RWPE2 (cell line): Measurements from ENCODE around the gene MCAM.

Source experiments
- ATAC-seq: fragments of 200-7000 bp; cut with Tn5 transposase; 3 replicates; pipeline ENCODE4 v1.9.1; 2021; ENCODE audit warnings: low read depth
- DNase-seq: peaks from one replicate; pipeline ENCODE4 v3.0.0-alpha.2; 2020; ENCODE audit warnings: low spot score
- H3K27ac ChIP-seq: fragments of 450-650 bp; 2 replicates; pipeline ENCODE4 v1.5.1; 2017; ENCODE audit warnings: mild to moderate bottlenecking; ENCODE audit not compliant: poor library complexity, severe bottlenecking
- H3K27me3 ChIP-seq: fragments of 250-450 bp; sonication (Bioruptor Pico); 2 replicates; pipeline ENCODE4 v1.5.1; 2021; ENCODE audit warnings: mild to moderate bottlenecking, moderate library complexity; ENCODE audit not compliant: insufficient read depth, poor library complexity, severe bottlenecking
- H3K36me3 ChIP-seq: fragments of 250-450 bp; sonication (Bioruptor Pico); 2 replicates; pipeline ENCODE4 v1.5.1; 2020; ENCODE audit warnings: low read depth, mild to moderate bottlenecking, moderate library complexity
- H3K4me1 ChIP-seq: fragments of 250-450 bp; sonication (Bioruptor Pico); 2 replicates; pipeline ENCODE4 v1.5.1; 2021; ENCODE audit warnings: mild to moderate bottlenecking, moderate library complexity; ENCODE audit not compliant: insufficient read depth, poor library complexity, severe bottlenecking
- H3K4me3 ChIP-seq: fragments of 250-450 bp; sonication (Bioruptor Pico); 2 replicates; pipeline ENCODE4 v1.5.1; 2021; ENCODE audit warnings: mild to moderate bottlenecking, moderate library complexity; ENCODE audit not compliant: severe bottlenecking
- H3K9me3 ChIP-seq: fragments of 250-450 bp; sonication (Bioruptor Pico); 2 replicates; pipeline ENCODE4 v1.5.1; 2021; ENCODE audit warnings: mild to moderate bottlenecking, moderate library complexity; ENCODE audit not compliant: severe bottlenecking
- CTCF ChIP-seq: fragments of 450-650 bp; IDR thresholded peaks from one replicate; pipeline ENCODE4 v1.5.1; 2017; ENCODE audit warnings: mild to moderate bottlenecking, moderate library complexity; ENCODE audit not compliant: poor library complexity, severe bottlenecking

MCAM gene

DNA sequence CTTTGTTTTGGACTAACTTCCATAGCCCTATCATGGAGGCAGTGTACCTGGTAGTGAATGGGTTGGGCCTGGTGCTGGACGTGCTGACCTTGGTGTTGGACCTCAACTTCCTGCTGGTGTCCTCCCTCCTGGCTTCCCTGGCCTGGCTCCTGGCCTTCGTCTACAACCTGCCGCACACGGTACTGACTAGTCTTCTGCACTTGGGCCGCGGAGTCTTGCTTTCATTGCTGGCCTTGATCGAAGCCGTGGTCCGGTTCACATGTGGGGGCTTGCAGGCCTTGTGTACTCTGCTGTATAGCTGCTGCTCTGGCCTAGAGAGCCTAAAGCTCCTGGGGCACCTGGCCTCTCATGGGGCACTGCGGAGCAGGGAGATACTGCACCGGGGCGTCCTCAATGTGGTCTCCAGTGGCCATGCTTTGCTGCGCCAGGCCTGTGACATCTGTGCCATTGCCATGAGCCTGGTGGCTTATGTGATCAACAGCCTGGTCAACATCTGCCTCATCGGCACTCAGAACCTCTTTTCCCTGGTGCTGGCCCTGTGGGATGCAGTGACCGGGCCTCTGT lies 18.2 kb upstream of the MCAM start:
- Histone ChIP-seq H3K4me3 (peak overlapping the region; percentile 87), H3K36me3 (peaks cover 10% of the 10 kb centered on the region; the same call in 1 of the 2 replicates), H3K9me3 (no peaks in the 10 kb centered on the region), H3K27me3 (peaks cover 5% of the 10 kb centered on the region), H3K27ac (peak overlapping the region; percentile 43), H3K4me1 (peaks cover 10% of the 10 kb centered on the region)
- ATAC-seq (no peak), DNase-seq (no peak)
- TF ChIP-seq CTCF = no peak

DNA sequence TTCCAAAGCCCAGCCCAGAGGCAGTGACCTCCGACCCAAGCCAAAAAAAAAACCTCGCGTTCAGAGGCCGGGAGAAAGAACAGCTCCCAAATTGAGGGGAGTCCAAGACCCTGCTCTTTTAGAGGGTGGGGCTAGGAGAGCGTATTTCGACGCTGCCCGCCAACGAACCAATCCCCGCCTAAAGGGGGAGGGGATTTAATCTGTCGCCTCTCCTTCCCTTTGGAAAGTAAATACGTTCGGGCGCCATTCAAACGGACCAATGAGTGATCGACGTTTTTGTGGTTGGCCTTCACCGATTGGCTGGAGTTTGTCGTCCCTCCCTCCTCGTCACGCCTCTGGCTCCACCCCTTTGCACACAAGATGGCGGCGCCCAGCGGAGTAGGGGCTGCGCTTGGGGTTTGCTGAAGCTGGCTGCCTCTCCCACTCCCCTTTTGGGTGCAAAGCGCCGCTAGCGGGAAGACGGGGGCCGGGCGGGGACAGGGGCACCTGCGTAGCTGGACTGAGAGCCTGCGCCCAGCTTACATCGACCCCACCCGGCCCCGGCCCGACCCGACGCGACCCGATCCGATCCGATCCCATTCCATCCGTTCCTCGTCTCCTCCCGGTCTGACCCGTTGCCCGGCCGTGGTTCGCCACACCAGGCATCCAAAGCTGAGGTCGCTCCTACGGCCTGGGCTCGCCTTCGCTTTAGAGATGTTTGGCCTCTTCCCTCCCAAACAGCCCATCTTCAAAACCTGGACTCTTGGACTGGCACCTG lies 17.4 kb upstream of the MCAM start, which contains the start of gene RNF26:
TSS of gene RNF26 (plus strand) at position 354 of the 757 bp plus-strand sequence. CDS start 596 bp downstream, outside the sequence.
- no peak for TF ChIP-seq CTCF
- peaks cover 10% of the 10 kb centered on the region; the same call in 1 of the 2 replicates for H3K36me3 ChIP-seq
- H3K4me1 ChIP-seq = peaks cover 10% of the 10 kb centered on the region
- no peaks in the 10 kb centered on the region for H3K27me3 ChIP-seq
- peak within 1 kb of the TSS; percentile 43 for H3K27ac ChIP-seq
- ATAC-seq (peak; percentile 86), DNase-seq (peak; percentile 93)
- peak within 1 kb of the TSS; percentile 87 for H3K4me3 ChIP-seq
- H3K9me3 ChIP-seq = no peaks in the 10 kb centered on the region

DNA sequence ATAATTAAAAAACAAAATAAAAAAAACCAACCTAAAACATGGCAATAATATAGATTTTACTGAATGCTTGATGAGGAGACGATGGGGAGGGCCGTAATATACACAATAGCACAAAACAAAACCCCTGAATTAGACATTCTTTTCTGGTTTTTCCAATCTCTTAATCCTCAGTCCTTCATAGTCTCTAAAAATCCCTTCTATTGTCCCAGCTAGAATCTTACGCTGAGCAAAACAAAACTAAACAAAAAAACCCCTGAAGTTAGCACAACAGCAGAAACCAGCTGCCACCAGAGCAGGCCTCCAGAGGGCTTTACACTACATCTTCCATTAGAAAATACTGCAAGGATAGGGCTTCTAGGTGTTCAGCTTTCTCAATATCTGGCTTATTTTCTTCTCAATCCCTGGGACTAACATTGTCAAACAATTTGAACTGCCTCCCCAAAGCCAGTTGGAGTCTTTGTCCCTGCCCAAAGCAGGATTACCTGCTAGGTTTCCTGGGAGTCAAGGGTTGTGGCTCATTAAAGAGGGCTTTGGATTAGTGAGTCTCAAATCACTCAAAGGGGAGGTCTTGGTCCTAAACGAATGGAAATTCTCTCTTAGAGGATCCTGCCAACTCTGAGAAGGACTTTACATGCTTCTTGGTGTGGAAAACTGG lies 15.3 kb upstream of the MCAM start:
- no peaks in the 10 kb centered on the region for H3K9me3 ChIP-seq
- DNase-seq (no peak), ATAC-seq (no peak)
- H3K4me3 ChIP-seq = no peak overlapping the region
- peaks cover 9% of the 10 kb centered on the region; the same call in 1 of the 2 replicates for H3K36me3 ChIP-seq
- H3K27ac ChIP-seq = no peak overlapping the region
- H3K4me1 ChIP-seq = peaks cover 2% of the 10 kb centered on the region
- no peak for TF ChIP-seq CTCF
- no peaks in the 10 kb centered on the region for H3K27me3 ChIP-seq

DNA sequence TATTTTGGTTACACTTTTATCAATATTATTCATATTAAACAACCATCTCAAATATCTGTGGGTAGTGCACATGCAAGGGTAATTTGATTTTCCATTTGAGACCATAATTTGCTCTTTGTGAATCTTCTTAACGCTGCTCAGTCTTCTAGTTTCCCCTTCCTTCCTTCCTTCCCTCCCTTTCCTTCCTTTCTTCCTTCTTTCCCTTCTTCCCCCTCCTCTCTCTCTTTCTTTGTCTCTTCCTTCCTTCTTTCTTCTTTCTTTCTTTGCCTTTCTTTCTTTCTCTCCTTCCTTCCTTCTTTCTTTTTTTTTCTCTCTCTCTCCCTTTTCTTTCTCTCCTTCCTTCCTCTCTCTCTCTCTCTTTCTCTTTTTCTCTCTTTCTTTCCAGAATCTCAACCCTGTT lies 13.3 kb upstream of the MCAM start:
- no peak for ATAC-seq
- no peaks in the 10 kb centered on the region for H3K36me3 ChIP-seq
- TF ChIP-seq CTCF = no peak
- no peaks in the 10 kb centered on the region for H3K4me1 ChIP-seq
- H3K9me3 ChIP-seq = no peaks in the 10 kb centered on the region
- H3K27me3 ChIP-seq = no peaks in the 10 kb centered on the region
- no peak overlapping the region for H3K4me3 ChIP-seq
- no peak overlapping the region for H3K27ac ChIP-seq
- no peak for DNase-seq
